PFSK-1 (cell line): ENCODE measurements around the gene CASP12.

Source experiments
- FOXP2 ChIP-seq: optimal IDR thresholded peaks from 2 replicates; pipeline ENCODE3; 2011; ENCODE audit warnings: borderline replicate concordance, control low read depth, inconsistent platforms; ENCODE audit not compliant: insufficient read depth; ENCODE audit errors: extremely low read length, extremely low read depth
- POLR2AphosphoS5 ChIP-seq: IDR thresholded peaks from 2 replicates; pipeline ENCODE4 v1.6.1; 2012; ENCODE audit warnings: low read depth, mild to moderate bottlenecking, control low read depth, low read length, moderate library complexity
- REST ChIP-seq, 2 experiments: IDR thresholded peaks; 2 replicates each; pipeline versions ENCODE4 v1.6.1 to v1.8.0; 2011 to 2012; ENCODE audit warnings: low read depth in 2 of 2, low read length in 2 of 2, control low read depth in 1 of 2, inconsistent platforms in 1 of 2, mild to moderate bottlenecking in 1 of 2, moderate library complexity in 1 of 2; ENCODE audit not compliant: insufficient read depth in 1 of 2
- SIN3A ChIP-seq: IDR thresholded peaks from 2 replicates; pipeline ENCODE4 v1.6.1; 2012; ENCODE audit warnings: mild to moderate bottlenecking, low read length, moderate library complexity, borderline replicate concordance; ENCODE audit not compliant: insufficient read depth
- TAF1 ChIP-seq: IDR thresholded peaks from 2 replicates; pipeline ENCODE4 v1.6.1; 2012; ENCODE audit warnings: low read length, control low read depth, borderline replicate concordance; ENCODE audit not compliant: insufficient read depth

CASP12 gene

GRCh38 chr11:104916442-104916841 lies 18.2 kb upstream of the CASP12 start:
- TF ChIP-seq REST (IDR thresholded peaks at IDR 0.05; ENCODE audit: insufficient read depth in 1 of 2, low read depth in 2 of 2, low read length in 2 of 2) (no peak), POLR2AphosphoS5 (no peak), SIN3A (no peak), FOXP2 (no peak), TAF1 (no peak)

GRCh38 chr11:104912102-104912501 lies 13.8 kb upstream of the CASP12 start:
- no peak for TF ChIP-seq REST (IDR thresholded peaks at IDR 0.05; ENCODE audit: insufficient read depth in 1 of 2, low read depth in 2 of 2, low read length in 2 of 2)
- no peak for TF ChIP-seq FOXP2
- TF ChIP-seq SIN3A: no peak
- TF ChIP-seq POLR2AphosphoS5: no peak
- TF ChIP-seq TAF1: no peak

- TF ChIP-seq TAF1: no peak
- no peak for TF ChIP-seq SIN3A
- no peak for TF ChIP-seq POLR2AphosphoS5
Observed at GRCh38 chr11:104908186-104908531, 9.9 kb upstream of the CASP12 start.

- TF ChIP-seq SIN3A (no peak), TAF1 (no peak), POLR2AphosphoS5 (no peak), FOXP2 (no peak), REST (IDR thresholded peaks at IDR 0.05; ENCODE audit: insufficient read depth in 1 of 2, low read depth in 2 of 2, low read length in 2 of 2) (no peak)
Observed at GRCh38 chr11:104907521-104908185, 9.4 kb upstream of the CASP12 start.

GRCh38 chr11:104905271-104905670 lies 7.0 kb upstream of the CASP12 start:
- TF ChIP-seq SIN3A (no peak), TAF1 (no peak)

GRCh38 chr11:104899226-104899625 lies 966 bp upstream of the CASP12 start:
- TF ChIP-seq FOXP2 (no peak), REST (IDR thresholded peaks at IDR 0.05; ENCODE audit: insufficient read depth in 1 of 2, low read depth in 2 of 2, low read length in 2 of 2) (no peak)
